Fibroblast of villous mesenchyme (primary cell): ENCODE data around the gene ZNF600. TPM values are rescaled to one million over a fixed set of nuclear protein-coding genes. Genes with fewer than 3 reads are reported as not detected.
"Not testable (repeated sequence)": the region's sequence is repeated elsewhere in the genome, so short reads cannot be mapped to it uniquely, and the experiment has no call there.

Source experiments
- DNase-seq: peaks from one replicate; pipeline ENCODE4 v3.0.0-alpha.2; 2010; ENCODE audit warnings: low read depth
- H3K4me3 ChIP-seq: 2 replicates; pipeline ENCODE4 v1.5.1; 2011; ENCODE audit warnings: low read depth, mild to moderate bottlenecking, low read length
- CTCF ChIP-seq: IDR thresholded peaks from 2 replicates; pipeline ENCODE4 v1.5.1; 2012; ENCODE audit warnings: low read depth, mild to moderate bottlenecking, low read length; ENCODE audit not compliant: insufficient read depth
- total RNA-seq: library from RNA; depleted of rRNA; stranded (reverse); fragments of >200 nt; gene quantifications from 2 replicates; pipeline ENCODE4 v1.2.3, GENCODE V29; 2012

ZNF600 gene
- total RNA-seq: 2.3 and 5.6 TPM in 2 replicates

- TF ChIP-seq CTCF: peak; percentile 28
- peak within 1 kb of the TSS; percentile 83 for H3K4me3 ChIP-seq
- DNase-seq: peak; percentile 78
These were observed at the start of gene ZNF600 for GRCh38 chr19:52786464-52787354. Gene ZNF600, minus strand, starts transcription at chr19:52786791. Its CDS starts 7,903 bp downstream, at chr19:52778888.

DNA sequence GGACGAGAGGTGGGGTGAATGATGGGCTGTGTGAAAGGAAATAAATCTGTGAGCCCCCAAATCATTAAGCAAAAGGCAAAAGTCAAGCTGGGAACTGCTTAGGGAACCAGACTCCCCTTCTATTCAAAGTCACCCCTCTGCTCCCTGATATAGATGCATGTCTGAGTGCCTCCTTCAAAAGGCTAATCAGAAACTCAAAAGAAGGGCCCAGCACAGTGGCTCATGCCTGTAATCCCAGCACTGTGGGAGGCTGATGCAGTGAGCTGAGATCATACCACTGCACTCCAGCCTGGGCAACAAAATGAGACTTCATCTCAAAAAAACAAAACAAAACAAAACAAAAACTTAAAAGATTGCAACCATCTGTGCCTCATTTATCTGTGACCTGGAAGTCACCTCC, 47.7 kb upstream of the ZNF600 start:
- H3K4me3 ChIP-seq, DNase-seq: not testable (repeated sequence)

GRCh38 chr19:52833541-52833940, 47.0 kb upstream of the ZNF600 start:
- DNase-seq, H3K4me3 ChIP-seq: not testable (repeated sequence)

- DNase-seq, H3K4me3 ChIP-seq: not testable (repeated sequence)
These were observed 43.3 kb upstream of the ZNF600 start for GRCh38 chr19:52829866-52830265.

- no peak for DNase-seq
- no peak overlapping the region for H3K4me3 ChIP-seq
- no peak for TF ChIP-seq CTCF
These were observed 39.2 kb upstream of the ZNF600 start for GRCh38 chr19:52825765-52826164.

DNA sequence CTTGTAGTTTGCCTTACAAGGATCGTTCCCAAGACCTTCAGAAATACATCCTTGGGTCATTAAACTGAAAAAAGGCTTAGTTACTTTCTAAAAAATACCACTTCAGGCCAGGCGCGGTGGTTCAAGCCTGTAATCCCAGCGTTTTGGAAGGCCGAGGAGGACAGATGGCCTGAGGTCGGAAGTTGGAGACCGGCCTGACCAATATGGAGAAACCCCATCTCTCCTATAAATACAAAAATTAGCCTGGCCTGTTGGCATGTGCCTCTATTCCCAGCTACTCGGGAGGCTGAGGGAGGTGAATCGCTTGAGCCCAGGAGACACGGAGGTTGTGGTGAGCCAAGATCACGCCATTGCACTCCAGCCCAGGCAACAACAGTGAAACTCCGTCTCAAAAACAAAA, 37.1 kb upstream of the ZNF600 start:
- no peak for TF ChIP-seq CTCF
- no peak overlapping the region for H3K4me3 ChIP-seq
- DNase-seq: no peak

DNA sequence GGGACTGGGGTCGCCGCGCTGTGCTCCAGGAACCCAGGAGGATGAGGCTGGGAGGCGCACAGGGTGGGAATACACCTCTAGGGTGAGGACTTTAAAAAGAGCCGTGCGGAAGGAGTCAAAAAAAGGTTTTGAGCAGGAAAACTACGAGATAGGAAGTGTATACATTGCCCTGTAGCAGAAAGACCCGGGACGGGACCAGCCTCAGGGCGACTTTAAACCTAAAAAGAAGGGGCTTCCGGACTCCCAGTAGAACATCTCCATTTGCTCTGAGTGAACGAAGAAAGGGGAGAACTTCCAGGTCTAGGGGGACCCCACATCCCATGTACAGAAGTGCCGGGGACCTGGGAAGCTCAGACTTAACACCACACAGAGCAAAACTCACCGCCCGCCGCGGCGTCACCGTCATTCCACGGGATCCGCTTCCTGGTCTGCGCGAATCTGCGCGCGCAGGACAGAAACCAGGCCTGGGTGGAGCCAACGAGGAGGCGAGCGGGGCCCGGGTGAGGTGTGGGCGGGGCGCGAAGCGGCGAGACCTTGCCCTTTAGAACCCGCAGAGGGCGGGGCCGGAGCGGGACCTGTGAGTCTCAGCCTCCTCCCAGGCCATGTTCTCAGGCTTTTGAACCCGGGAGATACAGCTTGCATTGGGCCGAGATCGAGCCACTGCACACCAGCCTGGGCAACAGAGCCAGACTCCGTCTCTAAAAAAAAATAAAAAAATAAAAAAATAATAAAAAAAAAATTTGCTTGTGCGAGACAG, 34.8 kb upstream of the ZNF600 start, which contains the start of gene ZNF28:
ZNF28 (minus strand) TSS at position 430 of the 757 bp plus-strand sequence. CDS start 3,675 bp downstream, outside the sequence.
- peak within 1 kb of the TSS; percentile 75 for H3K4me3 ChIP-seq
- DNase-seq: peak; percentile 29

DNA sequence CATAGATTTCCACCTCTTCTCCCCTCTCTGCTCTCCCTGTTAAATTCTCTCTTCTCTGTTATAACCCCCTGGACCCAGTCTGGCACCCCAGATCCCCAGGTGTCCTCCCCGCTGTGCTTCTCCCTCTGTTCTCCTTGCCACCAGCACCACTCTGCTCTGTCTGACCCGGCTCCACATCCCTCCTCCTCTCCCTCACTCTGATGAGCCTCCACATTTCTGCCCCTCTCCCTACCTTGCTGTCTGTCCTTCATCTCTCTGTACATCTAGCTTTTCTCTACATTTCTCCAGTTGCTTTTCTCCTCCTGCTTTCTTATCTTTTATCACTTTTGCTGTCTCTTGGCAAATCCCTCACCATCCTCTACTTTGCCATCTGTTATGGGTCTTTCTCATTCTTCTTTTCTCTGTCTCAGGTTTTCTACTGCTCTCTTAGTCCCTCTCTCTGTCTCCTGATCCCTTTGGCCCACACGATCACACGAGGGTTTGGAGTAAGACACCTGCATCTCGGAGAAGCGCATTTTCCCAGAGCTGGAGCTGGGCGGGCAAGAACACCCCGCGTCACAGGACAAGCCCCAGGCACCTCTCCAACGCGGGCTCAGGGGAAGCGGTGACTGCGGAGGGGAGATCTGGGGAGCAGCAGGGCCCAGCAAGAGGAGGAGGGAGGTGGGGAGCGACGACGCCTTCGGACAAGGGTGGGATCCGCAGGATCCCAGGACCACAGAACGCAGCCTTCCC, 34.0 kb upstream of the ZNF600 start:
- peak overlapping the region; percentile 75 for H3K4me3 ChIP-seq
- peak; percentile 34 for DNase-seq

DNA sequence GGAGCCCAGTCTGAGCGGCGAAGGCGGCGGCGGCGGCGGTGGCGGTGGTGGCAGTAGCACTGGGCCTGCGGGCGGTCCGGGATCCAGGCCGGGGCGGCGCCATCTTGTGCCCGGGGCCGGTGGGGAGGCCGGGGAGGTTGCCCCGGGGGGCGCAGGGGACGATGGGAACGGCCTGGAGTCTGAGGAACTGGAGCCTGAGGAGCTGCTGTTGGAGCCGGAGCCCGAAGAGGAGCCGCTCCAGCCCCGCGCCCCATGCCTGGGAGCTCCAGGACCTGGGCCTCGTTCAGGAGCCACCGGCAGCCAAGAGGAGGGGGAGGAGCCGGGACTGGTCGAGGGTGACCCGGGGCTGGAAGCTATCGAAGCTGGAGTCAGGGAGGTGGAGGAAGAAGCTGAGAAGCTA, 23.2 kb upstream of the ZNF600 start:
- DNase-seq: no peak
- no peak overlapping the region for H3K4me3 ChIP-seq
- TF ChIP-seq CTCF: no peak

DNA sequence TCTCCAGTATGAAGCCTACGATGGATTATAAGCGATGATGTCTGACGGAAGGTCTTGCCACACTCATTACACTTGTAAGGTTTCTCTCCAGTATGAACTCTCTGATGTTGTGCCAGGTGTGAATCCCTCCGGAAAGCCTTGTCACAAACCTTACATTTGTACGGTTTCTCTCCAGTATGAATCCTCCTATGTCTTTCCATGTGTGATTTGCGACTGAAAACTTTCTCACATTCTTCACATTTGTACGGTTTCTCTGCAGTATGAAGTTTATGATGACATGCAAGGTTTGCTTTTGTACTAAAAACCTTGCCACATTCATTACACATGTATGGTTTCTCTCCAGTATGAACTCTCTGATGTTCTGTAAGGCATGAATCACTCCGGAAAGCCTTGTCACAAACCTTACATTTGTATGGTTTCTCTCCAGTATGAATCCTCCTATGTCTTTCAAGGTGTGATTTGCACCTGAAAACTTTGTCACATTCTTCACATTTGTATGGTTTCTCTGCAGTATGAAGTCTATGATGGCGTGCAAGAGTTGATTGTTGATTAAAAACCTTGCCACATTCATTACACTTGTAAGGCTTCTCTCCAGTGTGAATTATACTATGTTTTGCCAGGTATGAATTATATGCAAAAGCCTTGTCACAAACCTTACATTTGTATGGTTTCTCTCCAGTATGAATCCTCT, 13.5 kb upstream of the ZNF600 start:
- not testable (repeated sequence) for H3K4me3 ChIP-seq, DNase-seq
